ENCODE measurements around the gene MCM7. TPM values are rescaled to one million over a fixed set of nuclear protein-coding genes. Genes with fewer than 3 reads are reported as not detected.

The MCM7 gene
- total RNA-seq, 4 donors from 2014 or later = 28.9 to 41.0 (median 35.8) TPM

GRCh38 chr7:100069991-100070390 is 31.2 kb downstream of the MCM7 start:
- no peak for TF ChIP-seq CTCF (IDR thresholded peaks at IDR 0.05)
- TF ChIP-seq POLR2A (IDR thresholded peaks at IDR 0.05) = no peak
- TF ChIP-seq EP300 (IDR thresholded peaks at IDR 0.05) = no peak
- WGBS, 2 donors = 96 to 97% methylated on average over 5 of the region's 5 CpGs
- H3K27ac ChIP-seq = no peak overlapping the region
- peaks cover 0 to 19% (median 0%) of the 10 kb centered on the region in 4 donors for H3K4me1 ChIP-seq
- H3K36me3 ChIP-seq = peaks cover 18 to 98% (median 41%) of the 10 kb centered on the region in 3 donors
- no peak overlapping the region for H3K4me3 ChIP-seq
- H3K9me3 ChIP-seq = peaks cover 0 to 30% (median 8%) of the 10 kb centered on the region in 4 donors
- DNase-seq (ENCODE audit: low spot score in 2 of 2) = no peak
- no peaks in the 10 kb centered on the region for H3K27me3 ChIP-seq

DNA sequence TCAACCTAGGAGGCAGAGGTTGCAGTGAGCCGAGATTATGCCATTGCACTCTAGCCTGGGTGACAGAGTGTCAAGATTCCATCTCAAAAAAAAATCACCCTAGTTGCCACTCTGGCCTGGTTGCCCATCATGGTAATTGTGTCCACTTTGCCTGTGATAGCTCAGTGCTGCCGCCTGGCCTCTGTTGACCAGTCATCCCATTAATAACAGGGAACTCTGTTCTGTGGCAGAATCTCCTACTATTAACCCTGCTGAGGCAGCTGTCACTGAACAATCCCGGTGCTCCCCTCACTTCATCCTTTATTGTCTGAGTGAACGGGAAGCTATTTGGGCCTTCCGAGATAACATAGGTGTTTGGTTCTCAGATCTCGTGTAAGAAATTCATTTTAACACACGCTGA is 34.2 kb downstream of the MCM7 start:
- DNase-seq (ENCODE audit: low spot score in 2 of 2) = no peak
- 86 to 91% methylated on average over 7 of the region's 7 CpGs for WGBS, 2 donors
- peaks cover 10 to 98% (median 19%) of the 10 kb centered on the region in 3 donors for H3K36me3 ChIP-seq

DNA sequence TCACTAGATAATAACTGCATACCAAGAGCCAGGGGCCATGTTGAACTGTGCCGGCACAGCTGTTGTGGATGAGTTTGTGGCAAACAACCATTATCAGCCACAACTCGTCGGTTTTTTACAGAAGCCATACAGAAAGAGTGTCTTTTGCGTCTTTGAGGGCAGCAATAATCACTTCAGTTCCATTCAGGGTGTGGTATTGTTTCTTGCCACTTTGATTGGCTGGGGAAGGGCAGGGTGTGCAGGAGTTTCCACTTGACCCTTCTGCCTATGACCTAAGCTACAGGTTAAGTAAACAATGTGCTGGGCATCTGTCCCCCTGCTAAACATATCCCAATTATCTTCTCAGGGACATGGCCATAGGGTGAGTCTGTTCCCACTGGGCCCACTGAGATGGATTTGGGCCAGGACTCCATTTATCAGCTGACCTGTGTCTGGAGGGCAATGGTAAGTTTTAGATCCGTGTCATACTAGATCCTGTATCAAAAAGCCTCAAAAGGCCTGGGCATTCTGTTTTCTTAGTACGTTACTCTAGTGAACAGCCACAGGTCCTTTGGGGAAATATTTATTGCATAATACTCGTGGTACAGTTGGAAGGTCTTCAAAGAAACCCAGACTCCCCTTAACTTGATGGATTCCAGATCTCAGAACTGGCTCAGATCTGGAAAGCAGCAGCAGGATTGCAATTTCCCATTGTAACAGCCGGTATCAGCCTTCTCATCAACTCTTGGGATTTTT is 35.6 kb downstream of the MCM7 start:
- 49 to 58% methylated on average over 8 of the region's 8 CpGs for WGBS, 2 donors
- Histone ChIP-seq H3K27ac (peak overlapping the region in 2 of 4 donors; percentile 30 to 46), H3K36me3 (peaks cover 0 to 97% (median 9%) of the 10 kb centered on the region in 3 donors), H3K4me3 (no peak overlapping the region), H3K27me3 (no peaks in the 10 kb centered on the region), H3K9me3 (peaks cover 0 to 7% (median 0%) of the 10 kb centered on the region in 4 donors), H3K4me1 (peaks cover 0 to 20% (median 0%) of the 10 kb centered on the region in 4 donors)
- TF ChIP-seq CTCF (IDR thresholded peaks at IDR 0.05) (no peak), EP300 (IDR thresholded peaks at IDR 0.05) (peak in 1 of 2 donors; percentile 83)
- DNase-seq (ENCODE audit: low spot score in 2 of 2) = peak in 1 of 2 donors; percentile 46

More for the DNA sequence above, 34.2 kb downstream of the MCM7 start:
- H3K9me3 ChIP-seq = peaks cover 0 to 20% (median 5%) of the 10 kb centered on the region in 4 donors
- H3K27me3 ChIP-seq = no peaks in the 10 kb centered on the region
- peaks cover 0 to 20% (median 0%) of the 10 kb centered on the region in 4 donors for H3K4me1 ChIP-seq
- H3K4me3 ChIP-seq = no peak overlapping the region
- TF ChIP-seq EP300 (IDR thresholded peaks at IDR 0.05) (no peak), CTCF (IDR thresholded peaks at IDR 0.05) (no peak), POLR2A (IDR thresholded peaks at IDR 0.05) (no peak)
- no peak overlapping the region for H3K27ac ChIP-seq

DNA sequence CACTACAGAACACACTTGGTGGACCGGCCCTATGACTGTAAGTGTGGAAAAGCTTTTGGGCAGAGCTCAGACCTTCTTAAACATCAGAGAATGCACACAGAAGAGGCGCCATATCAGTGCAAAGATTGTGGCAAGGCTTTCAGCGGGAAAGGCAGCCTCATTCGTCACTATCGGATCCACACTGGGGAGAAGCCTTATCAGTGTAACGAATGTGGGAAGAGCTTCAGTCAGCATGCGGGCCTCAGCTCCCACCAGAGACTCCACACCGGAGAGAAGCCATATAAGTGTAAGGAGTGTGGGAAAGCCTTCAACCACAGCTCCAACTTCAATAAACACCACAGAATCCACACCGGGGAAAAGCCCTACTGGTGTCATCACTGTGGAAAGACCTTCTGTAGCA is 37.0 kb downstream of the MCM7 start:
- Histone ChIP-seq H3K9me3 (no peaks in the 10 kb centered on the region), H3K36me3 (peaks cover 0 to 97% (median under 1%) of the 10 kb centered on the region in 3 donors), H3K27ac (no peak overlapping the region), H3K4me3 (no peak overlapping the region), H3K27me3 (no peaks in the 10 kb centered on the region), H3K4me1 (peaks cover 0 to 20% (median 0%) of the 10 kb centered on the region in 4 donors)
- 82 to 91% methylated on average over 9 of the region's 9 CpGs for WGBS, 2 donors
- DNase-seq (ENCODE audit: low spot score in 2 of 2) = no peak
- TF ChIP-seq CTCF (IDR thresholded peaks at IDR 0.05) (no peak), EP300 (IDR thresholded peaks at IDR 0.05) (no peak), POLR2A (IDR thresholded peaks at IDR 0.05) (no peak)

- Histone ChIP-seq H3K9me3 (no peaks in the 10 kb centered on the region), H3K27me3 (no peaks in the 10 kb centered on the region), H3K27ac (no peak overlapping the region), H3K36me3 (peaks cover 3 to 97% (median 6%) of the 10 kb centered on the region in 3 donors), H3K4me1 (peaks cover 0 to 20% (median 0%) of the 10 kb centered on the region in 4 donors), H3K4me3 (no peak overlapping the region)
- TF ChIP-seq EP300 (IDR thresholded peaks at IDR 0.05) = no peak
- no peak for TF ChIP-seq POLR2A (IDR thresholded peaks at IDR 0.05)
- TF ChIP-seq CTCF (IDR thresholded peaks at IDR 0.05) = no peak
- DNase-seq (ENCODE audit: low spot score in 2 of 2) = no peak
- whole genome bisulfite sequencing, 2 donors = 82 to 88% methylated on average over 4 of the region's 4 CpGs
Measured at GRCh38 chr7:100063376-100063775, 37.8 kb downstream of the MCM7 start.

Measured in tibial nerve (tissue), 4 donors.